Left lobe of liver (tissue), 2 donors: ENCODE data around the gene LRRC70. TPM values are rescaled to one million over a fixed set of nuclear protein-coding genes. Genes with fewer than 3 reads are reported as not detected.
A peak's percentile ranks its signal among the peaks of the same experiment; 100 is the strongest.
"Not testable (repeated sequence)": the region's sequence is repeated elsewhere in the genome, so short reads cannot be mapped to it uniquely, and the experiment has no call there.

ENCODE experiments used
- ATAC-seq: fragments of 200-7000 bp; cut with Tn5 transposase; one replicate; pipeline ENCODE4 v1.9.1; 2020; ENCODE audit warnings: mild to moderate bottlenecking, moderate library complexity
- DNase-seq: peaks from one replicate; pipeline ENCODE4 v3.0.0-alpha.2; 2020; ENCODE audit warnings: low spot score
- total RNA-seq: library from RNA; stranded (reverse); gene quantifications from one replicate; pipeline ENCODE4 v1.2.1, GENCODE V29; 2021
- donor health status: DM: no; HTN: no; CAD: no; lungs with moderate emphysema.
- donor health status: DM: no; HTN: yes; CAD: no.

The LRRC70 gene
- 0.30 TPM for total RNA-seq

GRCh38 chr5:62578540-62578939 is at the start of gene LRRC70:
TSS of gene LRRC70 (plus strand) at chr5:62578819. CDS start at chr5:62579439, 620 bp downstream.
- DNase-seq: no peak
- peak; percentile 45 for ATAC-seq

GRCh38 chr5:62533597-62533996 is 45.0 kb upstream of the LRRC70 start:
- ATAC-seq: no peak

GRCh38 chr5:62534461-62535236 is 44.0 kb upstream of the LRRC70 start:
- ATAC-seq: no peak

More at GRCh38 chr5:62533597-62533996, 45.0 kb upstream of the LRRC70 start:
- DNase-seq: no peak

GRCh38 chr5:62536232-62536631 is 42.4 kb upstream of the LRRC70 start:
- no peak for ATAC-seq
- DNase-seq: no peak

More at GRCh38 chr5:62534461-62535236, 44.0 kb upstream of the LRRC70 start:
- DNase-seq: no peak

GRCh38 chr5:62536783-62537182 is 41.8 kb upstream of the LRRC70 start:
- no peak for DNase-seq
- ATAC-seq: no peak

- ATAC-seq (no peak), DNase-seq (no peak)
Measured at GRCh38 chr5:62538017-62538942, 40.3 kb upstream of the LRRC70 start.

- DNase-seq (no peak), ATAC-seq (no peak)
Measured at GRCh38 chr5:62542720-62543119, 35.9 kb upstream of the LRRC70 start.

GRCh38 chr5:62547945-62548630 is 30.5 kb upstream of the LRRC70 start:
- DNase-seq (no peak), ATAC-seq (no peak)

- ATAC-seq: no peak
- no peak for DNase-seq
Measured at GRCh38 chr5:62550103-62550502, 28.5 kb upstream of the LRRC70 start.

GRCh38 chr5:62555930-62556329 is 22.7 kb upstream of the LRRC70 start:
- ATAC-seq (no peak), DNase-seq (no peak)

- ATAC-seq (no peak), DNase-seq (no peak)
Measured at GRCh38 chr5:62558941-62559340, 19.7 kb upstream of the LRRC70 start.

- no peak for ATAC-seq
- DNase-seq: no peak
Measured at GRCh38 chr5:62560786-62561185, 17.8 kb upstream of the LRRC70 start.

GRCh38 chr5:62561896-62562295 is 16.7 kb upstream of the LRRC70 start:
- no peak for ATAC-seq
- DNase-seq: no peak

GRCh38 chr5:62562867-62563266 is 15.8 kb upstream of the LRRC70 start:
- no peak for ATAC-seq

GRCh38 chr5:62564101-62564500 is 14.5 kb upstream of the LRRC70 start:
- ATAC-seq (no peak), DNase-seq (no peak)

More at GRCh38 chr5:62562867-62563266, 15.8 kb upstream of the LRRC70 start:
- DNase-seq: no peak

- ATAC-seq, DNase-seq: not testable (repeated sequence)
Measured at GRCh38 chr5:62565740-62566139, 12.9 kb upstream of the LRRC70 start.

- ATAC-seq (no peak), DNase-seq (no peak)
Measured at GRCh38 chr5:62568143-62568542, 10.5 kb upstream of the LRRC70 start.

GRCh38 chr5:62568800-62569432 is 9.7 kb upstream of the LRRC70 start:
- no peak for ATAC-seq
- DNase-seq: no peak

- no peak for ATAC-seq
- DNase-seq: no peak
Measured at GRCh38 chr5:62569470-62569869, 9.1 kb upstream of the LRRC70 start.

GRCh38 chr5:62572918-62573514 is 5.6 kb upstream of the LRRC70 start:
- no peak for ATAC-seq

More at GRCh38 chr5:62572918-62573514, 5.6 kb upstream of the LRRC70 start:
- DNase-seq: no peak
